HCT116 (cell line): ENCODE measurements around the gene PPP1R14C. TPM values are rescaled to one million over a fixed set of nuclear protein-coding genes. Genes with fewer than 3 reads are reported as not detected.

ENCODE experiments used
- ATAC-seq: fragments of 200-7000 bp; cut with Tn5 transposase; 2 replicates; pipeline ENCODE4 v1.9.1; 2020; ENCODE audit warnings: mild to moderate bottlenecking, moderate library complexity
- BruUV-seq: library from RNA; stranded (reverse); fragments of 400-500 nt; replicated peaks from 2 replicates; lab custom pipeline; 2021; lab: Mats Ljungman, UMichigan
- CTCF ChIA-PET: fragments of 300-600 bp; sonication (Branson Sonifier 250); formaldehyde crosslinking; loops from one replicate; lab custom pipeline; 2021; ENCODE audit warnings: antibody characterized with exemption; lab: Charles Lee
- POLR2A ChIA-PET: fragments of 300-600, 350-600 bp; sonication (Branson Sonifier 250); formaldehyde crosslinking; loops from one replicate; lab custom pipeline; 2021; ENCODE audit warnings: antibody characterized with exemption; lab: Charles Lee
- RAD21 ChIA-PET, 2 experiments: fragments of 300-600 bp; sonication (Branson Sonifier 250); formaldehyde crosslinking; loops; one replicate each; lab custom pipeline; 2023; ENCODE audit warnings: low total read pairs in 2 of 2; ENCODE audit not compliant: uncharacterized antibody in 2 of 2, unreplicated experiment in 2 of 2, low non-redundant PET in 1 of 2; lab: Charles Lee
- DNase-seq: peaks from one replicate; pipeline ENCODE4 v3.0.0-alpha.2; 2010; ENCODE audit warnings: low read depth, low spot score
- H2AFZ ChIP-seq: fragments of 200-600 bp; shearing (Covaris generic), sonication (generic); 2 replicates; pipeline ENCODE4 v1.6.1; 2017; ENCODE audit warnings: low read depth, mixed run types, mixed read lengths, antibody characterized with exemption, low read length; ENCODE audit not compliant: poor library complexity, severe bottlenecking
- H3K27ac ChIP-seq: 2 replicates; pipeline ENCODE4 v1.5.1; 2012; ENCODE audit warnings: low read depth, low read length
- H3K27me3 ChIP-seq: fragments of 200-600 bp; sonication (generic); 2 replicates; pipeline ENCODE4 v1.6.1; 2016; ENCODE audit warnings: mixed run types, low read length, mixed read lengths; ENCODE audit not compliant: insufficient read depth
- H3K36me3 ChIP-seq, 2 experiments: fragments of 200-500 bp in 1 of 2; fragments of 200-600 bp in 1 of 2; sonication (Bioruptor generic) in 1 of 2; sonication (generic) in 1 of 2; 2 replicates each; pipeline versions ENCODE4 v1.5.1 to v1.6.1; 2014 to 2016; ENCODE audit warnings: low read length in 2 of 2, inconsistent platforms in 1 of 2, mixed read lengths in 1 of 2, mixed run types in 1 of 2; ENCODE audit not compliant: insufficient read depth in 2 of 2, control insufficient read depth in 1 of 2
- H3K4me1 ChIP-seq, 2 experiments: fragments of 200-600 bp in 1 of 2; sonication (generic) in 1 of 2; 2 replicates each; pipeline versions ENCODE4 v1.5.1 to v1.6.1; 2012 to 2017; ENCODE audit warnings: low read length in 2 of 2, inconsistent platforms in 1 of 2, mild to moderate bottlenecking in 1 of 2, mixed read lengths in 1 of 2, mixed run types in 1 of 2, moderate library complexity in 1 of 2; ENCODE audit not compliant: insufficient read depth in 2 of 2, control insufficient read depth in 1 of 2
- H3K4me2 ChIP-seq: fragments of 200-600 bp; sonication (generic); 2 replicates; pipeline ENCODE4 v1.6.1; 2017; ENCODE audit warnings: mixed run types, low read length, mixed read lengths
- H3K4me3 ChIP-seq, 2 experiments: fragments of 200-600 bp in 1 of 2; sonication (generic) in 1 of 2; replicated peaks in 1 of 2; 2 replicates each; pipeline ENCODE4 v1.5.1; 2011 to 2016; ENCODE audit warnings: low read length in 2 of 2, control low read depth in 1 of 2, low read depth in 1 of 2, mild to moderate bottlenecking in 1 of 2, mixed read lengths in 1 of 2, mixed run types in 1 of 2
- H3K79me2 ChIP-seq: fragments of 200-600 bp; sonication (generic); 2 replicates; pipeline ENCODE4 v1.6.1; 2017; ENCODE audit warnings: mild to moderate bottlenecking, mixed run types, low read length, moderate library complexity, mixed read lengths; ENCODE audit not compliant: insufficient read depth
- H3K9ac ChIP-seq: fragments of 200-600 bp; sonication (generic); 2 replicates; pipeline ENCODE4 v1.6.1; 2016; ENCODE audit warnings: low read length, mixed read lengths
- H3K9me2 ChIP-seq: fragments of 200-600 bp; sonication (generic), shearing (Covaris generic); 2 replicates; pipeline ENCODE4 v1.6.1; 2017; ENCODE audit warnings: mixed run types, mild to moderate bottlenecking, moderate library complexity; ENCODE audit not compliant: insufficient read depth
- H3K9me3 ChIP-seq, 2 experiments: fragments of 200-500 bp in 1 of 2; fragments of 200-600 bp in 1 of 2; sonication (Bioruptor generic) in 1 of 2; sonication (generic) in 1 of 2; 2 replicates each; pipeline ENCODE4 v1.6.1; 2014 to 2017; ENCODE audit warnings: low read length in 2 of 2, mixed read lengths in 2 of 2, inconsistent platforms in 1 of 2, low read depth in 1 of 2, mild to moderate bottlenecking in 1 of 2, mixed run types in 1 of 2, moderate library complexity in 1 of 2; ENCODE audit not compliant: control insufficient read depth in 1 of 2, insufficient read depth in 1 of 2
- H4K20me1 ChIP-seq: fragments of 200-600 bp; sonication (generic), shearing (Covaris generic); 2 replicates; pipeline ENCODE4 v1.6.1; 2017; ENCODE audit warnings: mixed run types, mild to moderate bottlenecking, moderate library complexity; ENCODE audit not compliant: insufficient read depth
- CBX3 ChIP-seq: IDR thresholded peaks from 2 replicates; pipeline ENCODE4 v1.6.1; 2012; ENCODE audit warnings: low read depth
- EGR1 ChIP-seq: IDR thresholded peaks from 2 replicates; pipeline ENCODE4 v1.6.1; 2012; ENCODE audit warnings: low read depth
- EZH2 ChIP-seq: fragments of 200-600 bp; sonication (generic); IDR thresholded peaks from 2 replicates; pipeline ENCODE4 v1.6.1; 2017; ENCODE audit warnings: antibody characterized with exemption, mixed run types
- EZH2phosphoT487 ChIP-seq: fragments of 200-600 bp; IDR thresholded peaks from 2 replicates; pipeline ENCODE4 v1.6.1; 2018; ENCODE audit warnings: antibody characterized with exemption, borderline replicate concordance
- JUND ChIP-seq: IDR thresholded peaks from 2 replicates; pipeline ENCODE4 v1.6.1; 2012
- POLR2A ChIP-seq: IDR thresholded peaks from 2 replicates; pipeline ENCODE4 v1.7.0; 2011; ENCODE audit warnings: borderline replicate concordance; ENCODE audit not compliant: insufficient read depth, insufficient read length; ENCODE audit errors: extremely low read depth
- POLR2AphosphoS5 ChIP-seq: IDR thresholded peaks from 2 replicates; pipeline ENCODE4 v1.6.1; 2011; ENCODE audit warnings: mild to moderate bottlenecking, low read depth, low read length, moderate library complexity
- RAD21 ChIP-seq: IDR thresholded peaks from 2 replicates; pipeline ENCODE4 v1.6.1; 2012; ENCODE audit warnings: low read depth, mild to moderate bottlenecking
- SIN3A ChIP-seq: IDR thresholded peaks from 2 replicates; pipeline ENCODE4 v1.6.1; 2012; ENCODE audit warnings: low read depth
- SRF ChIP-seq: IDR thresholded peaks from 2 replicates; pipeline ENCODE4 v1.6.1; 2012; ENCODE audit warnings: low read depth
- TCF7L2 ChIP-seq: IDR thresholded peaks from 2 replicates; pipeline ENCODE4 v1.7.0; 2011; ENCODE audit warnings: borderline replicate concordance, inconsistent platforms; ENCODE audit not compliant: insufficient read depth, insufficient read length; ENCODE audit errors: extremely low read depth
- YY1 ChIP-seq: IDR thresholded peaks from 2 replicates; pipeline ENCODE4 v1.6.1; 2011; ENCODE audit warnings: low read length, low read depth, moderate library complexity, mild to moderate bottlenecking; ENCODE audit not compliant: insufficient replicate concordance; ENCODE audit errors: extremely low read depth
- ZNF274 ChIP-seq: fragments of 200-500 bp; sonication (Bioruptor generic); IDR thresholded peaks from 2 replicates; pipeline ENCODE4 v1.6.1; 2014; ENCODE audit warnings: mild to moderate bottlenecking, low read depth, low read length, inconsistent platforms
- intact Hi-C: fragments of 100-400 bp; cut with micrococcal nuclease; formaldehyde crosslinking; loops from 2 replicates; pipeline ENCODE4 v1.10.0; 2022
- total RNA-seq: library from RNA; stranded (reverse); gene quantifications from one replicate; pipeline ENCODE4 v1.2.1, GENCODE V29; 2021; ENCODE audit not compliant: unreplicated experiment
- TF ChIP-seq, protein P1 (sequence below), 3 experiments: fragments of 200-600 bp in 1 of 3; sonication (generic) in 1 of 3; IDR thresholded peaks in 2 of 3; conservative IDR thresholded peaks in 1 of 3; 2 replicates each; pipeline ENCODE4 v1.5.1; 2012 to 2017; ENCODE audit warnings: low read depth in 2 of 3, low read length in 2 of 3, antibody characterized with exemption in 1 of 3, borderline replicate concordance in 1 of 3, control low read depth in 1 of 3, mild to moderate bottlenecking in 1 of 3, mixed read lengths in 1 of 3, mixed run types in 1 of 3, moderate library complexity in 1 of 3; ENCODE audit not compliant: insufficient read depth in 1 of 3
- TF ChIP-seq, protein P2 (sequence below): IDR thresholded peaks from 2 replicates; pipeline ENCODE4 v1.6.1; 2012
- TF ChIP-seq, protein P3 (sequence below): IDR thresholded peaks from 2 replicates; pipeline ENCODE4 v1.6.1; 2011; ENCODE audit warnings: mild to moderate bottlenecking, low read length, moderate library complexity; ENCODE audit not compliant: insufficient replicate concordance; ENCODE audit errors: extremely low read depth
- TF ChIP-seq, protein P4 (sequence below): IDR thresholded peaks from 2 replicates; pipeline ENCODE4 v1.6.1; 2012

Gene PPP1R14C
- total RNA-seq, 1 experiment from 2014 or later, result 7.8 TPM

DNA sequence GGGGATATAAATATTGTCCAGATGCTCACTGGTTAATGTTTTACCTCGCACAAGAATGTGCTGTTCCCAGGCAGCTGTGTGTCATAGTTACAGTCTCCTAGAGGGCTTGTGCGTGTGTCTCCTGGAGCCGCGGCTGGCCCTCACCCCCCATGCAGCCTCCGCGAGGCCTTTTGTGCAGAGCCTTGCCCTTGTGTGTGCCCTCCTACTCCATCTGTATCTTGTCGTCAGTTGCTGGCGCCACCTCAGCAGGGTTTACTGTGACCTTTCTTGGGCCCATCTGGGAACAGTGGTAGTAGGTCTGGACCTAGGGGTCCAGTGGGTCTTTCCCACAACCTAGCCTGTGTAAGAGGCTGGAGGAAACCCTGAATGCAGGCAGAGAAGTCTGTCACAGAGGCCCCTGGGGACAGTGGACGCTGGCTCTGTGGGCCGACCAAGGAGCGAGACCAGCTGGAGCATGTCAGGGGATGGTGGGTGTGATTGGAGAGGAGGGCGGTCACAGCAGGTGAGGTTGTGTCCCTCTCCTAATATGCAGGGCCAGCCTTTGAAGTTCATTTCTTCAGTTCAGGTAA lies 35.2 kb downstream of the PPP1R14C start:
- no peak overlapping the region for H3K4me3 ChIP-seq
- CTCF ChIA-PET, result no interaction called here
- no peaks in the 10 kb centered on the region for H3K79me2 ChIP-seq
- no peaks in the 10 kb centered on the region for H3K9me3 ChIP-seq
- intact Hi-C loops, result no loop called here
- no peaks in the 10 kb centered on the region for H3K9me2 ChIP-seq
- no peak for ATAC-seq
- POLR2A ChIA-PET, result no interaction called here
- no peak overlapping the region for H3K27ac ChIP-seq
- H3K27me3 ChIP-seq, result no peaks in the 10 kb centered on the region
- no peaks in the 10 kb centered on the region for H3K36me3 ChIP-seq
- no peak overlapping the region for H2AFZ ChIP-seq
- RAD21 ChIA-PET, result no interaction called here
- no peak for DNase-seq
- no peaks in the 10 kb centered on the region for H3K4me1 ChIP-seq
- no peak overlapping the region for H3K9ac ChIP-seq
- no peak overlapping the region for H3K4me2 ChIP-seq
- H4K20me1 ChIP-seq, result no peaks in the 10 kb centered on the region
- TF ChIP-seq EGR1 (no peak), SRF (no peak), JUND (no peak)
- BruUV-seq, result no TSS peak

DNA sequence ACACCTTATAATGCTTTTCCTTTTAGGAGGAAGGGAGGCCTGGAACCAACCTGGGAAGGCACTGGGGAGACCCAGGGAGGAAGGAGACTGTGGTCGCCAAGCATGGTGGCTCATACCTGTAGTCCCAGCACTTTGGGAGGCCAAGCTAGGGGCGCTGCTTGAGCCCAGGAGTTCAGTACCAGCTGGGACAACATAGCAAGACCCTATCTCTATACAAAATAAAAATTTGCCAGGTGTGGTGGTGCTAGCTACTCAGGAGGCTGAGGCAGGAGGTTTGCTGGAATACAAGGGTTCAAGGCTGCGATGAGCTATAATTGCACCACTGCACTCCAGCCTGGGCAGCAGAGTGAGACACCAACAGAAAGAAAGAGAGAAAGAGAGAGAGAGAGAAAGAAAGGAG lies 36.2 kb downstream of the PPP1R14C start:
- no peak for ATAC-seq
- ChIA-PET POLR2A (no interaction called here), CTCF (no interaction called here), RAD21 (no interaction called here)
- Histone ChIP-seq H3K9ac (no peak overlapping the region), H3K4me2 (no peak overlapping the region), H4K20me1 (no peaks in the 10 kb centered on the region), H3K4me1 (no peaks in the 10 kb centered on the region), H3K27me3 (no peaks in the 10 kb centered on the region), H2AFZ (no peak overlapping the region), H3K36me3 (no peaks in the 10 kb centered on the region), H3K9me2 (no peaks in the 10 kb centered on the region), H3K9me3 (no peaks in the 10 kb centered on the region), H3K4me3 (no peak overlapping the region), H3K27ac (no peak overlapping the region), H3K79me2 (no peaks in the 10 kb centered on the region)
- intact Hi-C loops, result no loop called here
- no TSS peak for BruUV-seq
- no peak for DNase-seq
- TF ChIP-seq POLR2AphosphoS5, result no peak
- no peak for TF ChIP-seq EGR1
- TF ChIP-seq JUND, result no peak
- no peak for TF ChIP-seq EZH2
- TF ChIP-seq, protein P1, sequence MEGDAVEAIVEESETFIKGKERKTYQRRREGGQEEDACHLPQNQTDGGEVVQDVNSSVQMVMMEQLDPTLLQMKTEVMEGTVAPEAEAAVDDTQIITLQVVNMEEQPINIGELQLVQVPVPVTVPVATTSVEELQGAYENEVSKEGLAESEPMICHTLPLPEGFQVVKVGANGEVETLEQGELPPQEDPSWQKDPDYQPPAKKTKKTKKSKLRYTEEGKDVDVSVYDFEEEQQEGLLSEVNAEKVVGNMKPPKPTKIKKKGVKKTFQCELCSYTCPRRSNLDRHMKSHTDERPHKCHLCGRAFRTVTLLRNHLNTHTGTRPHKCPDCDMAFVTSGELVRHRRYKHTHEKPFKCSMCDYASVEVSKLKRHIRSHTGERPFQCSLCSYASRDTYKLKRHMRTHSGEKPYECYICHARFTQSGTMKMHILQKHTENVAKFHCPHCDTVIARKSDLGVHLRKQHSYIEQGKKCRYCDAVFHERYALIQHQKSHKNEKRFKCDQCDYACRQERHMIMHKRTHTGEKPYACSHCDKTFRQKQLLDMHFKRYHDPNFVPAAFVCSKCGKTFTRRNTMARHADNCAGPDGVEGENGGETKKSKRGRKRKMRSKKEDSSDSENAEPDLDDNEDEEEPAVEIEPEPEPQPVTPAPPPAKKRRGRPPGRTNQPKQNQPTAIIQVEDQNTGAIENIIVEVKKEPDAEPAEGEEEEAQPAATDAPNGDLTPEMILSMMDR (IDR thresholded peaks at IDR 0.05 in 2 of 3, conservative IDR thresholded peaks at IDR 0.05 in 1 of 3; ENCODE audit: borderline replicate concordance in 1 of 3, insufficient read depth in 1 of 3, low read depth in 2 of 3, low read length in 2 of 3), result no peak
- no peak for TF ChIP-seq YY1
- TF ChIP-seq TCF7L2, result no peak
- no peak for TF ChIP-seq SRF
- no peak for TF ChIP-seq SIN3A
- TF ChIP-seq, protein P2, sequence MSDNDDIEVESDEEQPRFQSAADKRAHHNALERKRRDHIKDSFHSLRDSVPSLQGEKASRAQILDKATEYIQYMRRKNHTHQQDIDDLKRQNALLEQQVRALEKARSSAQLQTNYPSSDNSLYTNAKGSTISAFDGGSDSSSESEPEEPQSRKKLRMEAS, result no peak
- TF ChIP-seq CBX3, result no peak
- TF ChIP-seq EZH2phosphoT487, result no peak
- TF ChIP-seq, protein P3, sequence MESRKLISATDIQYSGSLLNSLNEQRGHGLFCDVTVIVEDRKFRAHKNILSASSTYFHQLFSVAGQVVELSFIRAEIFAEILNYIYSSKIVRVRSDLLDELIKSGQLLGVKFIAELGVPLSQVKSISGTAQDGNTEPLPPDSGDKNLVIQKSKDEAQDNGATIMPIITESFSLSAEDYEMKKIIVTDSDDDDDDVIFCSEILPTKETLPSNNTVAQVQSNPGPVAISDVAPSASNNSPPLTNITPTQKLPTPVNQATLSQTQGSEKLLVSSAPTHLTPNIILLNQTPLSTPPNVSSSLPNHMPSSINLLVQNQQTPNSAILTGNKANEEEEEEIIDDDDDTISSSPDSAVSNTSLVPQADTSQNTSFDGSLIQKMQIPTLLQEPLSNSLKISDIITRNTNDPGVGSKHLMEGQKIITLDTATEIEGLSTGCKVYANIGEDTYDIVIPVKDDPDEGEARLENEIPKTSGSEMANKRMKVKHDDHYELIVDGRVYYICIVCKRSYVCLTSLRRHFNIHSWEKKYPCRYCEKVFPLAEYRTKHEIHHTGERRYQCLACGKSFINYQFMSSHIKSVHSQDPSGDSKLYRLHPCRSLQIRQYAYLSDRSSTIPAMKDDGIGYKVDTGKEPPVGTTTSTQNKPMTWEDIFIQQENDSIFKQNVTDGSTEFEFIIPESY, result no peak
- TF ChIP-seq POLR2A, result no peak
- TF ChIP-seq, protein P4, sequence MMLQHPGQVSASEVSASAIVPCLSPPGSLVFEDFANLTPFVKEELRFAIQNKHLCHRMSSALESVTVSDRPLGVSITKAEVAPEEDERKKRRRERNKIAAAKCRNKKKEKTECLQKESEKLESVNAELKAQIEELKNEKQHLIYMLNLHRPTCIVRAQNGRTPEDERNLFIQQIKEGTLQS, result no peak
- no peak for TF ChIP-seq RAD21
- no peak for TF ChIP-seq ZNF274
